HG03571 (cell line): ENCODE measurements around the gene ATXN1.
"Not testable (repeated sequence)": the region's sequence is repeated elsewhere in the genome, so short reads cannot be mapped to it uniquely, and the experiment has no call there.

Experiments used
- ATAC-seq: cut with Tn5 transposase; IDR thresholded peaks from one replicate; pipeline ENCODE4 v1.9.1; 2021; ENCODE audit not compliant: unreplicated experiment

The ATXN1 gene

GRCh38 chr6:16625291-16626265 is 135.7 kb downstream of the ATXN1 start:
- no peak for ATAC-seq

GRCh38 chr6:16624636-16625290 is 136.5 kb downstream of the ATXN1 start:
- no peak for ATAC-seq

GRCh38 chr6:16623731-16624130 is 137.5 kb downstream of the ATXN1 start:
- no peak for ATAC-seq

GRCh38 chr6:16623029-16623653 is 138.1 kb downstream of the ATXN1 start:
- ATAC-seq, result no peak

- no peak for ATAC-seq
Observed at GRCh38 chr6:16622193-16622592, 139.1 kb downstream of the ATXN1 start.

GRCh38 chr6:16621002-16621401 is 140.3 kb downstream of the ATXN1 start:
- ATAC-seq, result no peak

- ATAC-seq, result no peak
Observed at GRCh38 chr6:16619777-16620176, 141.5 kb downstream of the ATXN1 start.

GRCh38 chr6:16618962-16619361 is 142.3 kb downstream of the ATXN1 start:
- ATAC-seq, result no peak

GRCh38 chr6:16615215-16615614 is 146.0 kb downstream of the ATXN1 start:
- ATAC-seq, result not testable (repeated sequence)

GRCh38 chr6:16614143-16614542 is 147.1 kb downstream of the ATXN1 start:
- ATAC-seq, result not testable (repeated sequence)

GRCh38 chr6:16613504-16613903 is 147.8 kb downstream of the ATXN1 start:
- not testable (repeated sequence) for ATAC-seq

- no peak for ATAC-seq
Observed at GRCh38 chr6:16608444-16608843, 152.8 kb downstream of the ATXN1 start.

GRCh38 chr6:16602035-16602434 is 159.2 kb downstream of the ATXN1 start:
- peak; percentile 83 for ATAC-seq

GRCh38 chr6:16600701-16601100 is 160.6 kb downstream of the ATXN1 start:
- no peak for ATAC-seq

- no peak for ATAC-seq
Observed at GRCh38 chr6:16600026-16600425, 161.2 kb downstream of the ATXN1 start.

- no peak for ATAC-seq
Observed at GRCh38 chr6:16596616-16597331, 164.5 kb downstream of the ATXN1 start.

- no peak for ATAC-seq
Observed at GRCh38 chr6:16595514-16596120, 165.6 kb downstream of the ATXN1 start.

GRCh38 chr6:16594849-16595248 is 166.4 kb downstream of the ATXN1 start:
- no peak for ATAC-seq

GRCh38 chr6:16592223-16592911 is 168.9 kb downstream of the ATXN1 start:
- no peak for ATAC-seq
